ENCODE data around the gene SLC34A3. TPM values are rescaled to one million over a fixed set of nuclear protein-coding genes. Genes with fewer than 3 reads are reported as not detected.

Gene SLC34A3
- total RNA-seq, result not detected in 2 replicates

DNA sequence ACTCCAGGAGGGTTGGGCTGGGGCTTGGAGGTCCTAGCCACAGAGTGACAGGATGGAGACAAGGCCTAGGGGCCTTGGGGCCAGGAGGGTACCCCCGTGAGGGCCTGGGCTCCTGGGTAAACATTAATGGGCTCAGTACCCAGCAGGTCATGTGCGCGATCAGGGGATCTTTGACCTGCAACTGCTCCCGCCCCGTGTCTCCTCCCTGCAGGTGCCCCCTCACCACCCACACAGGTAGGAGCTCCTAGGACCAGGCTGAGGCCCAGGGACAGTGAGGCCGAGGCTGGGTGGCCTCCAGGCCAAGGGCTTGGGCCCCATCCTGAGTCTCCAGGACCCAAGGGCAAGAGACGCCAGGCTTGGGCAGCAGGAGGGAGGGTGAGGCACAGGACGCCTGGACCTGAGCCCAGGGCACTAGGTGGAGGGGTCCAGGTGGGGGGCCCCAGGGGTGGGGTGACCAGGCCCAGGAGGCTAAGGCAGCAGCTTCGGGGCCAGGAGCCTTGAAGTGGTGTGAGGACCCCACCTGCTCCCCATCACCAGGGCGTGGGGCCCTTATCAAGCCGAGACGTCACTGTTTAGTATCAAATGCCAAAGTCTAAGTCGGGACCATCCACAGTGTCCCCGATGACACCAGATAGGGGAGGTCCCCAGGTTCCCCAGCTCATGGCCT is at the start of gene SLC34A3:
SLC34A3 (plus strand) TSS at position 197 of the 667 bp plus-strand sequence. CDS start 802 bp downstream, outside the sequence.

DNA sequence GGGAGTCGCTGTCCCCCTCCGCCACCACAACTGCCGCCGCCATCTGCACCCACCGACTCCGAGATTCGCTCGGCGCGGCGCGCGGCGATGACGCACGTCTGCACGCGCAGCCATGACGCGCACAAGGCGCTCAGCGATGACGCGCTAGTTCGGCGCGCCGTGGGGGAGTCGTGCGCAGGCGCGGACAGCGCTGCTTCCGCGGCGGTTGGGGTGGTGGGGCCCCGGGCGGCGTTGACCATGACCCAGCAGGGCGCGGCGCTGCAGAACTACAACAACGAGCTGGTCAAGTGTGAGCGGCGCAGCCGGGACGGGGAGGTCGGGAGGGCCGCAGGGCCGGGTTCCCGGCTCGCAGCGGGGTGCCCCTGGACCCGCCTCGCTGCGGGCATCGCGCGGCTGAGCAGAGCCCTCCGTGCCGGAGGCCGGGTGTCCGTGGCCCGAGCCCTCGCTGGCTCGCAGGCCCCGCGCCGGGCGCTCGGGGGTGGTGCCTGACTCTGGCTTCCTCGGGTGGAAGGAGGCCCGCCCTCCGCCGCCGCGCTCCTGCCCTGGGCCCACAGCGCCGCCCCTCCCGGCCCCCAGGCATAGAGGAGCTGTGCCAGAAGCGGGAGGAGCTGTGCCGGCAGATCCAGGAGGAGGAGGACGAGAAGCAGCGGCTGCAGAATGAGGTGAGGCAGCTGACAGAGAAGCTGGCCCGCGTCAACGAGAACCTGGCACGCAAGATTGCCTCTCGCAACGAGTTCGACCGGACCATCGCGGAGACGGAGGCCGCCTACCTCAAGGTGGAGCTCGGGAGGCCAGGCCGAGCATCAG is 42.0 kb upstream of the SLC34A3 start, which contains the start of the genes ANAPC2 and SSNA1:
ANAPC2 (minus strand) TSS at position 71 of the 807 bp plus-strand sequence; CDS start at position 43, 28 bp downstream.
SSNA1 (plus strand) TSS at position 187 of the 807 bp plus-strand sequence; CDS start at position 238, 51 bp downstream.

DNA sequence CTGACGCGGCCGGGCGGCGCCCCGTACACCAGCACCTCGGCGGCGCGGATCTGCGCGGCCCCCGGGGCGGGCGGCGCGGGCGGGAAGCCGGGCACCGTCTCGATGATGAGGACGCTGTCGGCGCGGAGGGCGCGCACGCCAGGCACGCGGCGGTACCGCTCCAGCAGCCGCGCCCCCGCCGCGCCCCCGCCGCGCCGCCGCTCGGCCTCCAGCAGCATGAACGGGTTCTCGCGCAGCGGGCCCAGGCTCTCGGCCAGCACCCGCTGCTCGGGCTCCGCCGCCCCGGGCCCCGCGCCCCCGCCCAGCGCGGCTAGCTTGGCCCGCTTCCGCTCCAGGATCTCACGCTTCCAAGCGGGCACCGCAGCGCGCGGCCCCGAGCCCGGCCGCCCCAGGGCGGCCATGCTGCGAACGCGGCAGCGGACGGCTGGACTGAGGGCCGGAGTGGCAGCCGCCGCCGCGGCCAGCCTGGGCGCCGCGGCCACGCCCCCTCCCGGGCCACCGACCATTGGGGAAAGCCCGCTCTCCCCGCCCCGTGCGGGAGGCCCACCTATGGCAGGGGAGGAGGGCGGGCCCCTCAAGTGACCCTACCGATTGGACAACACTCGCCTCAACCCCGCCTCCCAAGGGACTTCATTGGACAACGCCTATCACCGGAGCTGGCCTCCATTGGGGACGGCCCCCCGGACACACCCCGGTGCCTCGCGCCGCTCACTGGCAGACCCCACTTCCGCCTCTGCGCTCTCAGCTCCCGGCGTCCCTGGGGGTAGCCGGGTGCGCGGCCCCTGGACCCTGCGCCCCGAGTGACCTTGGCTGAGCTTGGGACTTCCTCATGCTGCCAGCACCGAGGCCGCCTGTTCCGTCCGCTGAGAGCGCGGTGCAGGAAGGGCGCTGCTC is 30.1 kb upstream of the SLC34A3 start, which contains the start of gene TPRN:
TPRN (minus strand) TSS at position 431 of the 894 bp plus-strand sequence; CDS start at position 401, 30 bp downstream.

DNA sequence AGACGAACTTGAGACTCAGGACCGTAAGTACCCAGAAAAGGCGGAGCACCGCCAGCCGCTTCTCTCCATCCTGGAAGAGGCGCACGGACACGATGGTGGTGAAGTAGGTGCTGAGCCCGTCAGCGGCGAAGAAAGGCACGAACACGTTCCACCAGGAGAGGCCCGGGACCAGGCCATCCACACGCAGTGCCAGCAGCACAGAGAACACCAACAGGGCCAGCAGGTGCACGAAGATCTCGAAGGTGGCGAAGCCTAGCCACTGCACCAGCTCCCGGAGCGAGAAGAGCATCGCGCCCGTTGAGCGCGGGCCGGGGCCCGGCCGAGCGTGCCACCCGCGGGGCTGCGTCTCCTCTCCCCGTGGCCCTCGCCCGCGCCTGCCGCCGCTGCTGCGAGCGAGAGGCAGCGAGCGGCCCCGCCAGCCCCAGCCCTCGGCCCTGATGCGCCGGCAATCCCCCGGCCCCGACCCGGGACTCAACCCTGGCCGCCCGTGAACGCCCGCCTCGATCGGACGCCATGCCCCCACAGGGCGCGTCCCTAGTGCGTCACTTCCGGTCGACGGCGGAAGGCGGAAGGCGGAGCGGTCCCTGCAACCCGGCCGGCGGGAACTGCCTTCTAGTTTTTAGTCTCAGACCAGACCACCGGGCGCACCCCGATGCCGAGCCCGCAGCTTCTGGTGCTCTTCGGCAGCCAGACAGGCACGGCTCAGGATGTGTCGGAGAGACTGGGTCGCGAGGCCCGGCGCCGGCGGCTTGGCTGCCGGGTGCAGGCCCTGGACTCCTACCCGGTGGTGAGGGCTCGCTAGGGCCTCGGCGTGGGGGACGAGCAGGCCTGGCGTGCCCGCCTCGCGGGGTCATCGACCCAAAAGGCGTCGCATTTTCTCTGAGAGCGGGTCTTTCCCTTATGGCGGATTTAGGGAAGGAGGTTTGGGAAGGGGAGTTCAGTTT is 25.3 kb upstream of the SLC34A3 start, which contains the start of the genes NDOR1 and TMEM203:
NDOR1 (plus strand) TSS at position 575 of the 944 bp plus-strand sequence; CDS start at position 653, 78 bp downstream.
TMEM203 (minus strand) TSS at position 523 of the 944 bp plus-strand sequence; CDS start at position 289, 234 bp downstream.

DNA sequence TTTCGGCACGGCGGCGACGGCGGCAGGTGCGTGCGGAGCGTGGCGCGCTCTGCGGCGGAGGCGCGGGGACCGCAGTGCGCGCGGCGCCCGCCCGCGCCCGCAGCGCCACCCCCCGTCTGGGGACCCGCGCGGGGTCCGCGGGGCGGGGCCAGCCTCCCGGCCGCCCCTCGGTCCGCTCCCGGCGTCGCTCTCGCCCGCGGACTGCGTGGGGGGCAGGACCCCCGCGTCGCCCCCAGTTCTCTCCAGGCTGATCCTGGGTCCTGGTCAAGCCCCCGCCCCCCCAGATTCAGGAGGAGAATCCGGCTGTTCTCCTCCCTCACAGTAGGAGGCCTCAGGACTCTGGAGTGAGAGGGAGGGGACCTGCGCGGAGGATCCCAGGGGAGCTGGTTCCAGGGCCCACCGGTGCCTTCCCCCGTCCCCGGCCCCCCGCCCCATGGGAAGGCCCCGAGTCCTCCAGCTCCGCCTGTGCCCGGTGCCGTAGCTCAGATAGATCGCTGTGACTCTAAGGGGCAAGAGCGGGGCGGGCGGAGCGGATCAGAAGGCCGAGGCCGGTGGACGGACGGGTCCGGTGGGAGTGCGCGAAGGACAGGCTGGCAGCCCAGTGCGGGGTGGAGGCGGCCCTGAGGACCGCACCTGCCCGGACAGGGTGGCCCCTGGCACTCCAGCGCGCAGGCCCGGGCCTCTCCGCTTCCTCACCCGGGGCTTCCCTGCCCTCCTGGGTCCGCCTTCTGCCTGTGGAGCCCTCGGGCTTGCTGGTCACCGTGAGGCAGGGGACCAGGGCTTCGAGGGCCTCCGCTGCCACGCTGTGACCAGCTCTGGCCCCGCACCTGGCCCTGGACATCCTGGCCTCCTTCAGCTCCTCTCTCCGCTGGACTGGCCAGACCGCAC is 8.3 kb upstream of the SLC34A3 start, which contains the start of gene RNF208:
RNF208 (minus strand) TSS at position 51 of the 888 bp plus-strand sequence. CDS start 1,028 bp downstream, outside the sequence.

DNA sequence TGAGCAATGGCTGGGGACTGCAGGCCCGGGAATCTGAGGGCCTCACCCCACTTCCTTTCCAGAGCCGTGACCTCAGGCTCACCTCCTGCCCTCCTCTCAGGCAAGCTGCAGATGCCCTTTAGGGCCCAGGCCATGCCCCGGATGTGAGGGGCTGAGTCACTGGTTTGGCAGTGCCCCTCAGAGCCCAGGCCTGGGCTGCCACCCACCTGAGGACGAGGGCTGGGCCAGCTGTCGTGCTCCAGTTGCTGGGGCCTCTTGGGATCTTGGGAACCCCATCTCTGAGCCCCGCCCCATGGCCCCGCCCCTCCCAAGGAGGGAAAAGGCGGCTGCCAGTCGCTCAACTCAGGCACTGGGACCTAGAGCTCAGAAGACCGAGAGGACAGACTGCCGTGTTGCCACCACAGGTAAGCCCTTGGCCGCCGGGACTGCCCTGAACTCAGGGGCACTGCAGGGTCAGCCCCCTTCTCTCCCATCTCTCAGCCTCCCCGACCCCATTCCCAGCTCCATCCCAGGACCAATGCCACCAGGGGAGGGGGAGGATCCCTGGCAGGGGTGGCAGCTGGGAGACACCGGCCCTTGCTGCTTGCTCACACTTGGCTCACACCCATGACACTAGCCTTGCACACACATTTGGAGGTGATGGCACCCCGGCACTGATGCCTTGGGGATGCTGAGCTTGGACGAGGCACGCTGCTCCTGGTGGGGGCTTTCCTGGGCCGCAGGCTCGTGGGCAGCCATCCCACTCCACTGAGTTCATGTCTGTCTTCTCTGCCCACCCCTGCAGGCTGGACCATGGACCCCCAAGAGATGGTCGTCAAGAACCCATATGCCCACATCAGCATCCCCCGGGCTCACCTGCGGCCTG is 5.6 kb upstream of the SLC34A3 start, which contains the start of gene CYSRT1:
CYSRT1 (plus strand) TSS at position 345 of the 865 bp plus-strand sequence; CDS start at position 793, 448 bp downstream.

DNA sequence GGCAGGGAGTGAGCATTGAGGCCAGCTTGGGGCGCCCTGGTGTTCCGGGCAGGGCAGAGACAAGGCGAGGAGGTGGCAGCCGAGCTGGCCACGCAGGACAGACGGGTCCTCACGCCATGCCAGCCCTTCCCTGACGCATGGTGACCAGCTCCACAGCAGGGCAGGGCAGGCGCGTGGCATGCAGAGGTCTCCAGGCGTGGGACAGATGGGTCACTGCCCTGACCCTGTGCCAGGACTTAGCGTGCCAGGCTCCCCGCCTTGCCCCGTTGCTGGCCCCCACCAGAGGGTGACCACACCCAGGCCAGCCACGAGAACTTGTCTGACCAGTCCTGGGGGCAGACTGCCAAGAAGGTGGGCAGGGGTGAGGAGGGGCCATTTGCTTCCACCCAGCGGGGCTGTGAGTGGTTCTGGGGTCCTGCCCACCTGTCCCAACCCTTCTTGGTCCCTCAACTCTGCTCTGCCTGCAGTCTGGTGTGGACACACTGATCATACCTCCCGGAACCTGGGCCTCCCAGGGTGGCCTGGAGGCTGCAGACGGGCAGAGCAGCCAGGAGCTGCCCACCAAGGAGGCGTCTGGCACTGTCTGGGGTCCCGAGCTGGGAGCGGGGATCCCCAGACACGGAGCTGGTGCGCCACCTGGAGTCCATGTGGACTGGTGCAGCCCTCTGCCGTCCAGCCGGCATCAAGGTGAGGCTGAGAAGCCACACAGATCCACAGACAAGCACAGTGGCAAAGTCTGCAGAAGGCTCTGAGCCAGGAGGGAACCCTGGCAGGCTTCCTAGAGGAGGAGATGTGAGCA is 3.4 kb upstream of the SLC34A3 start, which contains the start of gene RNF224:
RNF224 (plus strand) TSS at position 449 of the 799 bp plus-strand sequence. CDS start 834 bp downstream, outside the sequence.

DNA sequence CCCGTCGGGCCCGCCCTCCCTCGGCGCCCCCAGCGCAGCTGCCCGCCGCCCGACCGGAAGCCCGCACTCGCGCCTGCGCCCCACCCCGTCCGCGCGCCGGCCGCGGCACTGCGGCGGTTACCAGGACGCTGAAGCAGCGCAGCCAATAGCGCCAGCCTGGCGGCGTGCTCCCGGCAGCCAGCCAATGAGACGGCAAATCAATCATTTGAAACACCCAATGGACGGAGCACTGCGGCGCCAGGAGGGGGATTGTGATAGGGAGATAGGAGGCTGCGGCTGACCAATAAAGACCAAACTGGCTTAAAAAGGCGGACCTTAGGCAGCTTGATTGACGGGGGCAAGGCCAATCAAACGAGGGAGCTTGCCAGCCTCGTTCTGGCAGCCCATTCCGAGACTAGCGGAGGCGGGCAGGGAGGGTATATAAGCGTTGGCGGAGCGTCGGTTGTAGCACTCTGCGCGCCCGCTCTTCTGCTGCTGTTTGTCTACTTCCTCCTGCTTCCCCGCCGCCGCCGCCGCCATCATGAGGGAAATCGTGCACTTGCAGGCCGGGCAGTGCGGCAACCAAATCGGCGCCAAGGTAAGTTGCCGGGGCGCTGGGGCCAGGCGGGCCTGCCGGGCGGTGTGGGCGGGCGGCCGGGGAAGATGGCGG is 10.3 kb downstream of the SLC34A3 start, which contains the start of gene TUBB4B:
TUBB4B (plus strand) TSS at position 447 of the 649 bp plus-strand sequence; CDS start at position 521, 74 bp downstream.

DNA sequence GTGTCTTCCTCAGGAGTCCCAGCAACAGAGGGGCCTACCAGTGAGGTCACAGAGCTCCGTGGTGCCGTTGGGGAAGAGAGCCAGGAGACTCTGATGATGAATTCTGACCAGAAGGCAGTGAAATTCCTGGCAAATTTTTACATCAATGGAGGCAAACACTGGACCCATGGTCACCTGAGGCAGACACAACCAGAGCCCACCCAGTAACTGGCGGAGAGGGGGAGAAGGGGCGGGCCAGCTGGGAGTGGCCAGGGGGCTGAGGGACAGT is 20.4 kb downstream of the SLC34A3 start, which contains the start of gene STPG3:
STPG3 (plus strand) TSS at position 93 of the 268 bp plus-strand sequence; CDS start at position 94, 1 bp downstream.

DNA sequence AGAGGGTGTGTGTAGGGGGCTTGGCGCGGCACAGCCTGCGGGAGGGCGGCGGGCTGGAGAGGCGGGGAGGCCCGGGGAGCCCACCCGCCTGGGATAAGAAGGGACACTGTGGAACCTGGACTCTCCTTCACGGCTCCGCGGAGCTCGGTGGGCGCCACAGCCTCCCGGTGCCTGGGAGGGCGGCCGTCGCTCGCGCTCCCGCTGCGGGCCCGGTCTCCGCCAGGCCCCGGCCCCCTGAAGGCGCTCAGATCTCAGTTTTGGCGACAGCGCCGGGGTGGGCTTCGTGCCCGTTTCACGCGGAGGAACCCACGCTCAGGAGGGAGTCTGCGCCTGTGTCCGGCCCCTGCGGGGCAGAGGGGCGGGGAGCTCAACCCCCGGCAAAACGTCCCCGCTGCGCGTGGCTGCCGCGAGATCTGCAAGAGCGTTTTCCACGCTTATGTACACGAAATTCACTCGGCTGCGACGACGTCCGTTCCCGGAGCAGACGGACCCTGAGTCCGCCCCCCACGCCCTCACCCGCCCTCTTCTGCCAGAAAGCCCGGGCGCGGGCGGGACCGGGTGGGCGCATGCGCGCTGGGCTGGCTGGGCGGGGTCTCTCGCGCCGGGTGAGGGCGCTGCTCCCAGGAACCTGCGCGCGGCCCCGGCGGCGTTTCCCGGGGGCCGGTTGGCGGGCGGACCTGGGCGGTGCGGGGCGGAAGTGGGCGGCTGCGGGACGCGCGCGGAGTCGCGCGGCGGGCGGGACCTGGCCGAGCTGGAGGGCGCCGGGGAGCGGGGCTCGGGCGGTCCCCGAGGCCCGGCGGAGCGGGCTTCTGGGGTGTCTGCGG is 24.1 kb downstream of the SLC34A3 start, which contains the start of gene NELFB:
NELFB (plus strand) TSS at position 704 of the 824 bp plus-strand sequence.

DNA sequence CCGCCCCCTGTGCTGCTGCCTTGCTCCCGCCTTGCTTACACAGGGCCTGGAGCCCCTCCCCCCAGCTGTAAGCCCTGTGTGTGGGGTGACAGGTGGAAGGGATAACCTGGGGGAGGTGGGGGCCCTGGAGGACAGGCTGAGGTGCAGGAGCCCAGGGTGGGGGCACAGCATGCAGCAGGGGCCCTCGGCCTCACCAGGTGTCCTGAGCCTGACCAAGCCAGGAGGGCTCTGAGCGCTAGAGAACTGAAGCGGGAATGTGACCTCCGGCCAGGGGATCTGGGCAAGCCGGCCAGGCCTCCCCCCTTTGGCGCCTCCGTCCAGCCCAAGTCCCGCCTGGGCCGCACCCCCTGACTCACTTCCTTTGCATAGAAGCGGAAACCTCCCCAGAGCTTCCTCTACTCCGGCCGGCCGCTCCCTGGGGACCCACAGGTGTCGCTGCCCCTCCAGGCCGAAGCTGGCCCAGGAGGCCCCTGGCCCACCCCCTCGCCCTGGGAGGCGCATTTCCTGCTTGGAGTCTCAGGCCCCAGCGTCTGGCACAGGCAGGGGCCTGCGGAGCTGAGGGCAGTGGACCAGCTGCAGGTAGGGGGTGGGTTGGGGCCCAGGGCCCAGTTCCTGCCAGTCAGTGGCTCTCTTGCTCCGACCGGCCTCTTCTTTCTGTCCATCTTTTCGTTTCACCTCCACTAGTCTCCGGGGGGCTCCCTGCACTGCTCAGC is 46.8 kb downstream of the SLC34A3 start, which contains the start of gene TOR4A:
TOR4A (plus strand) TSS at position 398 of the 713 bp plus-strand sequence. CDS start 964 bp downstream, outside the sequence.

